Stomach (tissue), 19 donors: ENCODE measurements around the gene GPR35. TPM values are rescaled to one million over a fixed set of nuclear protein-coding genes. Genes with fewer than 3 reads are reported as not detected.

ENCODE experiments used
- DNase-seq, 2 donors: peaks; one replicate each; pipeline versions ENCODE4 v3.0.0 to v3.0.0-alpha.2; 2013 to 2019
- H3K27ac ChIP-seq, 5 donors: fragments of 200-600 bp in 4 of 5; sonication (generic) in 4 of 5; one replicate each; pipeline ENCODE4 v1.5.1; 2013 to 2019; ENCODE audit warnings: mild to moderate bottlenecking in 1 of 5, moderate library complexity in 1 of 5
- H3K27me3 ChIP-seq, 3 donors: fragments of 200-600 bp; sonication (generic); one replicate each; pipeline ENCODE4 v1.5.1; 2017 to 2019; ENCODE audit warnings: mixed run types in 1 of 3
- H3K36me3 ChIP-seq, 4 donors: fragments of 200-600 bp; sonication (generic); 1 replicate in 3 of 4; 2 replicates in 1 of 4; pipeline ENCODE4 v1.5.1; 2016 to 2019
- H3K4me1 ChIP-seq, 4 donors: fragments of 200-600 bp; sonication (generic); one replicate each; pipeline ENCODE4 v1.5.1; 2016 to 2019
- H3K4me3 ChIP-seq, 4 donors: fragments of 200-600 bp; sonication (generic) in 3 of 4; one replicate each; pipeline ENCODE4 v1.5.1; 2016 to 2019; ENCODE audit warnings: mild to moderate bottlenecking in 1 of 4
- H3K9me3 ChIP-seq, 4 donors: fragments of 200-600 bp; sonication (generic); one replicate each; pipeline ENCODE4 v1.5.1; 2016 to 2019
- EP300 ChIP-seq: sonication (generic); formaldehyde crosslinking; IDR thresholded peaks from one replicate; pipeline ENCODE4 v1.6.1; 2017; ENCODE audit warnings: antibody characterized with exemption
- POLR2A ChIP-seq, 4 donors: fragments of 450-650 bp; IDR thresholded peaks; one replicate each; pipeline ENCODE4 v1.6.1; 2016; ENCODE audit warnings: antibody characterized with exemption in 4 of 4, control low read depth in 2 of 4, mild to moderate bottlenecking in 1 of 4, moderate library complexity in 1 of 4
- POLR2AphosphoS5 ChIP-seq, 3 donors: sonication (generic); formaldehyde crosslinking; IDR thresholded peaks; one replicate each; pipeline ENCODE4 v1.6.1; 2016; ENCODE audit warnings: antibody characterized with exemption in 3 of 3
- WGBS, 5 donors: extraction: QIAGEN DNeasy Blood & Tissue Kit in 3 of 5; methylation state at CpG; one replicate each; pipeline versions ENCODE4 v1.1.5 to v1.1.7; 2013 to 2018; 5-methylcytosine and 5-hydroxymethylcytosine counted together
- intact Hi-C: fragments of 100-400 bp; cut with DNase I; formaldehyde crosslinking; loops from one replicate; pipeline ENCODE4 v1.15.1; 2023; ENCODE audit warnings: low total_unique reads
- long read RNA-seq, 10 donors: transcript quantifications; one replicate each; lab custom pipeline, GENCODE V29; 2026
- polyA plus RNA-seq, 3 donors: library from polyadenylated mRNA; stranded (reverse); fragments of 200-250 nt; gene quantifications; one replicate each; pipeline ENCODE4 v1.2.3, GENCODE V29; 2013
- total RNA-seq, 5 donors: library from RNA; depleted of rRNA; stranded (reverse); fragments of >200 nt; gene quantifications; one replicate each; pipeline versions ENCODE4 v1.1.0 to v1.2.3, GENCODE V29; 2014 to 2016
- TF ChIP-seq, protein P1 (sequence below), 7 experiments: fragments of 450-650 bp in 4 of 7; fragments of 200-600 bp in 3 of 7; sonication (generic) in 3 of 7; IDR thresholded peaks; one replicate each; pipeline ENCODE4 v1.5.1; 2016 to 2019; ENCODE audit warnings: antibody characterized with exemption in 7 of 7, control low read depth in 2 of 7, mild to moderate bottlenecking in 1 of 7
- donor health status: healthy with polysubstance abuse.
- donor health status: Bipolar disorder and iron deficiency.
- donor health status: healthy.

GPR35 gene, protein sequence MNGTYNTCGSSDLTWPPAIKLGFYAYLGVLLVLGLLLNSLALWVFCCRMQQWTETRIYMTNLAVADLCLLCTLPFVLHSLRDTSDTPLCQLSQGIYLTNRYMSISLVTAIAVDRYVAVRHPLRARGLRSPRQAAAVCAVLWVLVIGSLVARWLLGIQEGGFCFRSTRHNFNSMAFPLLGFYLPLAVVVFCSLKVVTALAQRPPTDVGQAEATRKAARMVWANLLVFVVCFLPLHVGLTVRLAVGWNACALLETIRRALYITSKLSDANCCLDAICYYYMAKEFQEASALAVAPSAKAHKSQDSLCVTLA
- total RNA-seq (10 to 100 TPM; 11.7 to 68.9 (median 21.9) TPM), polyA plus RNA-seq (10 to 100 TPM in 1 of 3 donors, 1 to 10 TPM in 2; 8.5 to 12.8 (median 9.8) TPM)
- long read RNA-seq, donor 1, transcript GPR35-205 (1 exons, 3,821 nt) = major isoform, 9 of 10 reads
- long read RNA-seq, donor 1, partial matches to known transcripts = 0 of 10 reads
- long read RNA-seq, donor 1, other reads (novel, unspliced or antisense) = 0 of 10 reads
- long read RNA-seq, donor 2, transcript GPR35-205 (1 exons, 3,821 nt) = major isoform, 22 of 23 reads
- long read RNA-seq, donor 2, partial matches to known transcripts = 0 of 23 reads
- long read RNA-seq, donor 2, other reads (novel, unspliced or antisense) = 0 of 23 reads
- long read RNA-seq, donor 3, transcript GPR35-205 (1 exons, 3,821 nt) = major isoform, 9 of 9 reads
- long read RNA-seq, donor 3, partial matches to known transcripts = 0 of 9 reads
- long read RNA-seq, donor 3, other reads (novel, unspliced or antisense) = 0 of 9 reads
- long read RNA-seq, donor 4 = 0 reads
- long read RNA-seq, donor 5, partial matches to known transcripts = 0 of 3 reads
- long read RNA-seq, donor 5, other reads (novel, unspliced or antisense) = 0 of 3 reads
- long read RNA-seq, donor 6 = 0 reads
- long read RNA-seq, donor 7, transcript GPR35-205 (1 exons, 3,821 nt) = major isoform, 9 of 12 reads
- long read RNA-seq, donor 7, partial matches to known transcripts = 0 of 12 reads
- long read RNA-seq, donor 7, other reads (novel, unspliced or antisense) = 0 of 12 reads
- long read RNA-seq, donor 8, transcript GPR35-205 (1 exons, 3,821 nt) = major isoform, 11 of 11 reads
- long read RNA-seq, donor 8, partial matches to known transcripts = 0 of 11 reads
- long read RNA-seq, donor 8, other reads (novel, unspliced or antisense) = 0 of 11 reads
- long read RNA-seq, donor 9, transcript GPR35-205 (1 exons, 3,821 nt) = major isoform, 6 of 6 reads
- long read RNA-seq, donor 9, partial matches to known transcripts = 0 of 6 reads
- long read RNA-seq, donor 9, other reads (novel, unspliced or antisense) = 0 of 6 reads
- long read RNA-seq, donor 10, transcript GPR35-205 (1 exons, 3,821 nt) = major isoform, 18 of 21 reads
- long read RNA-seq, donor 10, partial matches to known transcripts = 0 of 21 reads
- long read RNA-seq, donor 10, other reads (novel, unspliced or antisense) = 0 of 21 reads

DNA sequence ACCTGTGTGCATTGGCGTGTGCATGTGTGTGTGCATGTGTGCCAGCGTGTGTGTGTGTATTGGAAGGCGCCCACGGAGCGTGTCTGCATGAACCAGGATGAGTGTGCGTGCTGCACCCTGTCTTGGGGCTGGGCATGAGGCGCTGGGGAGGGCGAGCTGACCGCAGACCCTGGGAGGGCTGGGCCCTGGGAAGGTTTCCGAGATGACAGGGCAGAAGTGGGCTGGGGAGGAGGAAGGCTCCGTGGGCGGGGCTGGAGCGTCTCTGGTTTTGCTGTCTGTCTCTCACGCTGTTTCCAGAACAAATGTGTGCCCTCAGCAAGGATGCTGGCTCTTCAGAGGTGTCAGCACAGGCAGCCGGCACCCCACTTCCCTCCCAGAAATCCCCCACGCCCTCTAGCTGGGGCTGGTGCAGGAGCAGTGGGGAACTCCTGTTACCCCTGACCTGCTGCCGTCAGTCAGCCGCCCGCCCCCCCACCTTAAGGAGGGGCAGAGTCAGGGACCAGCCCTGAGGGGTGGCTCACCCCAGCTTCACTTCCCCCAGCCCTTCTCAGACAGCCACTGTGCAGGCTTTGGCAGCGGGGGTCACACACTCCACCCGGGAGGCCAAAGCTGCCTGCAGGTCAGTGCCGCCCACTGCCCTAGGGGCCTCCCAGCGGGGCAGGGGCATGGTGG is at the start of gene GPR35:
Gene GPR35, plus strand, starts transcription at position 531 of the 672 bp plus-strand sequence. CDS start 4,473 bp downstream, outside the sequence.
- Histone ChIP-seq H3K36me3 (peaks cover 0 to 35% (median 11%) of the 10 kb centered on the region in 4 donors), H3K4me1 (peaks cover 0 to 36% (median 7%) of the 10 kb centered on the region in 4 donors), H3K27me3 (peaks cover 0 to 12% (median 0%) of the 10 kb centered on the region in 3 donors), H3K27ac (peak within 1 kb of the TSS; percentile 20 to 60 (median 38)), H3K4me3 (no peak within 1 kb of the TSS), H3K9me3 (no peaks in the 10 kb centered on the region)
- TF ChIP-seq EP300 (no peak), POLR2AphosphoS5 (IDR thresholded peaks at IDR 0.05) (no peak), POLR2A (IDR thresholded peaks at IDR 0.05) (no peak)
- TF ChIP-seq, protein P1, sequence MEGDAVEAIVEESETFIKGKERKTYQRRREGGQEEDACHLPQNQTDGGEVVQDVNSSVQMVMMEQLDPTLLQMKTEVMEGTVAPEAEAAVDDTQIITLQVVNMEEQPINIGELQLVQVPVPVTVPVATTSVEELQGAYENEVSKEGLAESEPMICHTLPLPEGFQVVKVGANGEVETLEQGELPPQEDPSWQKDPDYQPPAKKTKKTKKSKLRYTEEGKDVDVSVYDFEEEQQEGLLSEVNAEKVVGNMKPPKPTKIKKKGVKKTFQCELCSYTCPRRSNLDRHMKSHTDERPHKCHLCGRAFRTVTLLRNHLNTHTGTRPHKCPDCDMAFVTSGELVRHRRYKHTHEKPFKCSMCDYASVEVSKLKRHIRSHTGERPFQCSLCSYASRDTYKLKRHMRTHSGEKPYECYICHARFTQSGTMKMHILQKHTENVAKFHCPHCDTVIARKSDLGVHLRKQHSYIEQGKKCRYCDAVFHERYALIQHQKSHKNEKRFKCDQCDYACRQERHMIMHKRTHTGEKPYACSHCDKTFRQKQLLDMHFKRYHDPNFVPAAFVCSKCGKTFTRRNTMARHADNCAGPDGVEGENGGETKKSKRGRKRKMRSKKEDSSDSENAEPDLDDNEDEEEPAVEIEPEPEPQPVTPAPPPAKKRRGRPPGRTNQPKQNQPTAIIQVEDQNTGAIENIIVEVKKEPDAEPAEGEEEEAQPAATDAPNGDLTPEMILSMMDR (IDR thresholded peaks at IDR 0.05) = no peak
- intact Hi-C loops = no loop called here
- 26 to 46% (median 33%) methylated on average over 14 to 23 of the region's 23 CpGs for WGBS, 5 donors
- DNase-seq = peak; percentile 47 to 57

DNA sequence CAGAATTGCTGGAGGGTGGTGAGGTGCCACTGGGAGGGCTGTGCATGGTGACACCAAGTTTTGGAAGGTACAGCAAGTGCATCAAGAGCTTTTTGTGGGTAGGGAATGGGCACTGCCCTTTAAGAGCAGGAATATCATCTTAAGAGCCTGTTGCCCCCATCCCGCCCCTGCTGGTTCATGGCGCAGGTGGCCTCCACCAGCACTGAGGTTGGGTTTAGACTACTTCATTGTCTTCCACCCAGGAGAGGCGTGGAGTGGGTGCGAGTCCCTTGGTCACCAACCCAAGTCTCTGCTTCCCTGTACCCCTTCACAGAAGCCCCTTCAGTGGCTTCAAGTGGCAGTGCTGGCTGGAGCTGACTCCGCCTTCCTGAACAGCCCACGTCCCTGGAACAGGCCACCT is 49.2 kb upstream of the GPR35 start:
- intact Hi-C loops = no loop called here
- TF ChIP-seq, protein P1 (IDR thresholded peaks at IDR 0.05) = no peak
- TF ChIP-seq POLR2AphosphoS5 (IDR thresholded peaks at IDR 0.05) (no peak), POLR2A (IDR thresholded peaks at IDR 0.05) (no peak), EP300 (no peak)
- no peaks in the 10 kb centered on the region for H3K27me3 ChIP-seq
- H3K27ac ChIP-seq = no peak overlapping the region
- peaks cover 25 to 65% (median 54%) of the 10 kb centered on the region in 4 donors for H3K4me1 ChIP-seq
- H3K4me3 ChIP-seq = no peak overlapping the region
- no peak for DNase-seq
- 76 to 91% (median 79%) methylated on average over 5 to 6 of the region's 6 CpGs for WGBS, 5 donors
- peaks cover 47 to 85% (median 69%) of the 10 kb centered on the region in 4 donors for H3K36me3 ChIP-seq
- no peaks in the 10 kb centered on the region for H3K9me3 ChIP-seq

DNA sequence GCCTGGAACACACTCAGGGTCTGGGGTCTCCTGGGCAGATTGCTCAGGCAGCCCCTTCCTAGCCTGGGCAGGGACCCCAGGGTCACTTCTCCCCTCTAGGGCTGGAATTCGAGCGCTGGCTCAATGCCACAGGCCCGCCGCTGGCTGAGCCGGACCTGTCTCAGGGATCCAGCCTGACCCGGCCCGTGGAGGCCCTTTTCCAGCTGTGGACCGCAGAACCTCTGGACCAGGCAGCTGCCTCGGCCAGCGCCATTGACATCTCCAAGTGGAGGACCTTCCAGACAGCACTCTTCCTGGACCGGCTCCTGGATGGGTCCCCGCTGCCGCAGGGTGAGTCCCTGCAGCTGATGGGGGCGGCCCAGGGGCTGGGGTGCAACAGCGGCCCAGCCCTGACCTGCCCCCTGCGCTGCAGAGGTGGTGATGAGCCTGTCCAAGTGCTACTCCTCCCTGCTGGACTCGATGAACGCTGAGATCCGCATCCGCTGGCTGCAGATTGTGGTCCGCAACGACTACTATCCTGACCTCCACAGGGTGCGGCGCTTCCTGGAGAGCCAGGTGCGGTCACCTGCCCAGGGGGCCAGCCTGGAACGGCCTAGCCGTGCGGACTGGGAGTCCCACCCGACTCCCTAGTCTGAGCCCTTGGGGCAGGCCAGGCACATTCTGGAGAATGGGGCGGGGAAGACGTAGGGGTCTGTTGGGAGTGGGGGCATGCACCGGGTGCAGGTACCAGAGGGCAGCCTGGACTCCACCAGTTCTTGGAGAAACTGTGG is 48.7 kb upstream of the GPR35 start:
- Histone ChIP-seq H3K36me3 (peaks cover 47 to 85% (median 70%) of the 10 kb centered on the region in 4 donors), H3K27ac (no peak overlapping the region), H3K4me1 (peaks cover 22 to 59% (median 48%) of the 10 kb centered on the region in 4 donors), H3K9me3 (no peaks in the 10 kb centered on the region), H3K4me3 (no peak overlapping the region), H3K27me3 (no peaks in the 10 kb centered on the region)
- TF ChIP-seq POLR2AphosphoS5 (IDR thresholded peaks at IDR 0.05) (no peak), POLR2A (IDR thresholded peaks at IDR 0.05) (no peak), EP300 (no peak)
- TF ChIP-seq, protein P1 (IDR thresholded peaks at IDR 0.05) = no peak
- 91 to 94% (median 92%) methylated on average over 25 to 32 of the region's 32 CpGs for WGBS, 5 donors
- no peak for DNase-seq
- intact Hi-C loops = no loop called here
